OCI-LY1 (cell line): ENCODE measurements around the gene SLC43A2.
A peak's percentile ranks its signal among the peaks of the same experiment; 100 is the strongest.
"Not testable (repeated sequence)": the region's sequence is repeated elsewhere in the genome, so short reads cannot be mapped to it uniquely, and the experiment has no call there.

ENCODE experiments used
- H2AFZ ChIP-seq: fragments of 200-600 bp; sonication (generic), shearing (Covaris generic); 2 replicates; pipeline ENCODE4 v1.6.0; 2014; ENCODE audit warnings: antibody characterized with exemption, mild to moderate bottlenecking, low read length
- H3F3A ChIP-seq: fragments of 200-600 bp; sonication (generic), shearing (Covaris generic); 2 replicates; pipeline ENCODE4 v1.6.0; 2014; ENCODE audit warnings: mild to moderate bottlenecking, antibody characterized with exemption, low read length, moderate library complexity; ENCODE audit not compliant: insufficient read depth
- H3K27ac ChIP-seq: fragments of 200-600 bp; sonication (generic); 2 replicates; pipeline ENCODE4 v1.5.1; 2014; ENCODE audit warnings: low read length, mixed run types, mild to moderate bottlenecking, low read depth; ENCODE audit not compliant: poor library complexity, severe bottlenecking
- H3K27me3 ChIP-seq: fragments of 200-600 bp; sonication (generic); 2 replicates; pipeline ENCODE4 v1.6.0; 2014; ENCODE audit warnings: antibody characterized with exemption, mild to moderate bottlenecking, low read length, moderate library complexity; ENCODE audit not compliant: insufficient read depth
- H3K36me3 ChIP-seq: fragments of 200-600 bp; sonication (generic); 2 replicates; pipeline ENCODE4 v1.6.1; 2014; ENCODE audit warnings: mild to moderate bottlenecking, antibody characterized with exemption, low read length, moderate library complexity, mixed read lengths; ENCODE audit not compliant: insufficient read depth
- H3K4me1 ChIP-seq: fragments of 200-600 bp; sonication (generic); 2 replicates; pipeline ENCODE4 v1.5.1; 2014; ENCODE audit warnings: mild to moderate bottlenecking, low read length, moderate library complexity; ENCODE audit not compliant: insufficient read depth, severe bottlenecking
- H3K4me2 ChIP-seq: fragments of 200-600 bp; sonication (generic), shearing (Covaris generic); 2 replicates; pipeline ENCODE4 v1.6.1; 2014; ENCODE audit warnings: low read length
- H3K4me3 ChIP-seq: fragments of 200-600 bp; sonication (generic); 2 replicates; pipeline ENCODE4 v1.5.1; 2014; ENCODE audit warnings: low read length, low read depth, mild to moderate bottlenecking, mixed read lengths; ENCODE audit not compliant: poor library complexity, severe bottlenecking
- H3K79me2 ChIP-seq: fragments of 200-600 bp; shearing (Covaris generic); 2 replicates; pipeline ENCODE4 v1.6.1; 2016; ENCODE audit warnings: mixed run types, low read length, mixed read lengths; ENCODE audit not compliant: insufficient read depth
- H3K9ac ChIP-seq: fragments of 200-600 bp; sonication (generic), shearing (Covaris generic); 2 replicates; pipeline ENCODE4 v1.6.1; 2014; ENCODE audit warnings: mild to moderate bottlenecking, low read length, mixed read lengths
- H3K9me2 ChIP-seq: fragments of 200-600 bp; sonication (generic), shearing (Covaris generic); 2 replicates; pipeline ENCODE4 v1.6.1; 2014; ENCODE audit warnings: low read depth, mild to moderate bottlenecking, low read length, mixed read lengths
- H3K9me3 ChIP-seq: fragments of 200-600 bp; shearing (Covaris generic); 2 replicates; pipeline ENCODE4 v1.6.1; 2014; ENCODE audit warnings: low read length, mixed read lengths
- H4K20me1 ChIP-seq: fragments of 200-600 bp; sonication (generic), shearing (Covaris generic); 2 replicates; pipeline ENCODE4 v1.6.0; 2016; ENCODE audit warnings: mild to moderate bottlenecking, low read length; ENCODE audit not compliant: insufficient read depth
- CTCF ChIP-seq: fragments of 200-600 bp; sonication (generic), shearing (Covaris generic); IDR thresholded peaks from 2 replicates; pipeline ENCODE4 v1.5.1; 2017; ENCODE audit warnings: mild to moderate bottlenecking, antibody characterized with exemption, low read length, moderate library complexity, mixed read lengths
- EZH2 ChIP-seq: fragments of 200-600 bp; sonication (generic), shearing (Covaris generic); IDR thresholded peaks from 2 replicates; pipeline ENCODE4 v1.8.0; 2017; ENCODE audit warnings: borderline replicate concordance, mixed run types, mild to moderate bottlenecking, antibody characterized with exemption, low read length, moderate library complexity, mixed read lengths

Gene SLC43A2

DNA sequence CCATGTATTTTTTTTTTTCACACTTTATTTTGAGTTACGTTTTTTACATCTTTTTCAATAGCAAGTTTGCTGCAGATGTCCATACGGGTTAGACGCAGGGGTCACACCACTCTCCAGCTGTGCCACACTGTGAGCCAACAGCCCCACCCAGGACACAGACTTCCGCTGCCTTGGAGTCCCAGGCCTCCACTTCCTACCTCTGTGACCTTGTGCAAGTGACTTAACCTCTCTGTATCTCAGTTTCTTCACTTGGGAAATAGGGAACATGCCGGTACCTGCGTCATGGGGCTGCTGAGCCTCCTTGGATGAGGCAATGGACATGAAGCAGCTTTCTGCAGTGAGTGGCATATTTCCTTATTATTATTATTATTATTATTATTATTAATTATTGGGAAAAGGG lies 62.8 kb downstream of the SLC43A2 start:
- H2AFZ ChIP-seq: no peak overlapping the region
- no peaks in the 10 kb centered on the region for H3K9me2 ChIP-seq
- no peak overlapping the region for H3K4me2 ChIP-seq
- no peak overlapping the region for H3K4me3 ChIP-seq
- no peak overlapping the region for H3K27ac ChIP-seq
- H3F3A ChIP-seq: no peaks in the 10 kb centered on the region
- peaks cover 43% of the 10 kb centered on the region for H3K4me1 ChIP-seq
- H3K9ac ChIP-seq: no peak overlapping the region
- H3K79me2 ChIP-seq: no peaks in the 10 kb centered on the region
- no peaks in the 10 kb centered on the region for H3K9me3 ChIP-seq
- H3K27me3 ChIP-seq: no peaks in the 10 kb centered on the region
- H3K36me3 ChIP-seq: no peaks in the 10 kb centered on the region
- H4K20me1 ChIP-seq: no peaks in the 10 kb centered on the region
- TF ChIP-seq CTCF: no peak
- no peak for TF ChIP-seq EZH2

- Histone ChIP-seq H3K27me3 (no peaks in the 10 kb centered on the region), H3K79me2 (no peaks in the 10 kb centered on the region), H2AFZ (no peak overlapping the region), H3K4me2 (peak overlapping the region; percentile 83; the same call in 1 of the 2 replicates), H3K9ac (no peak overlapping the region), H3K9me2 (no peaks in the 10 kb centered on the region), H3K36me3 (no peaks in the 10 kb centered on the region), H3K27ac (no peak overlapping the region), H3K9me3 (no peaks in the 10 kb centered on the region), H3K4me1 (peaks cover 35% of the 10 kb centered on the region), H3K4me3 (peak overlapping the region; percentile 83), H3F3A (no peaks in the 10 kb centered on the region), H4K20me1 (no peaks in the 10 kb centered on the region)
- TF ChIP-seq CTCF (no peak), EZH2 (no peak)
These were observed 64.6 kb downstream of the SLC43A2 start for GRCh38 chr17:1563786-1564613.

GRCh38 chr17:1563471-1563785 lies 65.2 kb downstream of the SLC43A2 start:
- not testable (repeated sequence) for H3K36me3 ChIP-seq, H3K27ac ChIP-seq, H2AFZ ChIP-seq, H4K20me1 ChIP-seq, H3K79me2 ChIP-seq, H3K9me3 ChIP-seq, H3F3A ChIP-seq, H3K9me2 ChIP-seq, H3K27me3 ChIP-seq
- Histone ChIP-seq H3K4me2 (peak overlapping the region; percentile 83), H3K9ac (peak overlapping the region; percentile 64; the same call in 1 of the 2 replicates), H3K4me1 (peaks cover 32% of the 10 kb centered on the region), H3K4me3 (peak overlapping the region; percentile 83)

GRCh38 chr17:1562176-1562643 lies 66.4 kb downstream of the SLC43A2 start:
- Histone ChIP-seq H2AFZ (no peak overlapping the region), H3K79me2 (no peaks in the 10 kb centered on the region), H3K4me2 (peak overlapping the region; percentile 92), H3K4me1 (peaks cover 32% of the 10 kb centered on the region), H3K9ac (peak overlapping the region; percentile 79), H3F3A (no peaks in the 10 kb centered on the region), H3K27ac (no peak overlapping the region), H3K9me2 (no peaks in the 10 kb centered on the region), H3K4me3 (peak overlapping the region; percentile 83), H4K20me1 (no peaks in the 10 kb centered on the region), H3K27me3 (no peaks in the 10 kb centered on the region), H3K36me3 (no peaks in the 10 kb centered on the region), H3K9me3 (no peaks in the 10 kb centered on the region)
- TF ChIP-seq EZH2 (no peak), CTCF (no peak)
